HepG2 (cell line): ENCODE results near the gene ORMDL3. TPM values are rescaled to one million over a fixed set of nuclear protein-coding genes. Genes with fewer than 3 reads are reported as not detected.

ENCODE experiments used
- CREM ChIP-seq, 2 experiments: sonication (generic) in 1 of 2; formaldehyde crosslinking in 1 of 2; IDR thresholded peaks; 2 replicates each; pipeline versions ENCODE4 v1.4.0 to v1.6.1; 2016 to 2020; ENCODE audit warnings: antibody characterized with exemption in 1 of 2, mild to moderate bottlenecking in 1 of 2, missing genetic modification reagents in 1 of 2
- GATAD2A ChIP-seq: IDR thresholded peaks from 2 replicates; pipeline ENCODE4 v1.6.1; 2016
- HBP1 ChIP-seq: IDR thresholded peaks from 2 replicates; pipeline ENCODE4 v1.6.1; 2016; ENCODE audit warnings: low read depth, control low read depth
- MIXL1 ChIP-seq: IDR thresholded peaks from 2 replicates; pipeline ENCODE4 v1.6.1; 2016
- MLXIP ChIP-seq: sonication (generic); formaldehyde crosslinking; IDR thresholded peaks from 2 replicates; pipeline ENCODE4 v1.9.0; 2021; ENCODE audit warnings: missing genetic modification reagents, borderline replicate concordance
- NR2F2 ChIP-seq: IDR thresholded peaks from 2 replicates; pipeline ENCODE4 v1.6.1; 2012; ENCODE audit warnings: low read depth, inconsistent platforms, borderline replicate concordance
- PREB ChIP-seq: sonication (generic); formaldehyde crosslinking; IDR thresholded peaks from 2 replicates; pipeline ENCODE4 v1.4.0; 2020; ENCODE audit warnings: missing genetic modification reagents
- SP2 ChIP-seq: sonication (generic); formaldehyde crosslinking; IDR thresholded peaks from 2 replicates; pipeline ENCODE4 v1.5.1; 2020; ENCODE audit warnings: mild to moderate bottlenecking, missing genetic modification reagents
- ZNF512 ChIP-seq: sonication (generic); formaldehyde crosslinking; IDR thresholded peaks from 2 replicates; pipeline ENCODE4 v1.4.0; 2020; ENCODE audit warnings: mild to moderate bottlenecking, missing genetic modification reagents
- ZSCAN25 ChIP-seq: sonication (generic); formaldehyde crosslinking; IDR thresholded peaks from 2 replicates; pipeline ENCODE4 v1.8.0; 2022; ENCODE audit warnings: mild to moderate bottlenecking, missing genetic modification reagents
- polyA plus RNA-seq, 8 experiments: library from polyadenylated mRNA; depleted of rRNA in 3 of 8; stranded (reverse) in 7 of 8; unstranded in 1 of 8; fragments of >200 nt; fragmentation: Illumina TruSeq in 4 of 8; extraction: Trizol in 4 of 8; gene quantifications; 2 replicates each; pipeline versions ENCODE4 v1.2.1 to v1.2.3, GENCODE V29; 2011 to 2016; ENCODE audit warnings: low read depth in 4 of 8, missing spikeins in 1 of 8, mixed read lengths in 1 of 8; ENCODE audit not compliant: insufficient read depth in 1 of 8
- total RNA-seq, 5 experiments: library from RNA; depleted of rRNA; stranded (reverse); fragments of >200 nt; fragmentation: Illumina TruSeq; extraction: Trizol; gene quantifications; 2 replicates each; pipeline ENCODE4 v1.2.3, GENCODE V29; 2016; ENCODE audit warnings: low read depth in 1 of 5
- TF ChIP-seq, protein P1 (sequence below): conservative IDR thresholded peaks from 2 replicates; pipeline ENCODE4 v1.6.1; 2018; ENCODE audit warnings: missing genetic modification reagents
- TF ChIP-seq, protein P2 (sequence below): sonication (generic); formaldehyde crosslinking; IDR thresholded peaks from 2 replicates; pipeline ENCODE4 v1.8.1; 2022; ENCODE audit warnings: low read depth, mild to moderate bottlenecking, missing genetic modification reagents
- TF ChIP-seq, protein P3 (sequence below): sonication (generic); formaldehyde crosslinking; IDR thresholded peaks from 2 replicates; pipeline ENCODE4 v1.9.0; 2021; ENCODE audit warnings: missing genetic modification reagents, borderline replicate concordance

The ORMDL3 gene
- total and polyA plus RNA-seq, 2 of the 13 experiments (the other 11 are each of a cell fraction or from before 2014, with no cell fraction given): 181 to 384 TPM

DNA sequence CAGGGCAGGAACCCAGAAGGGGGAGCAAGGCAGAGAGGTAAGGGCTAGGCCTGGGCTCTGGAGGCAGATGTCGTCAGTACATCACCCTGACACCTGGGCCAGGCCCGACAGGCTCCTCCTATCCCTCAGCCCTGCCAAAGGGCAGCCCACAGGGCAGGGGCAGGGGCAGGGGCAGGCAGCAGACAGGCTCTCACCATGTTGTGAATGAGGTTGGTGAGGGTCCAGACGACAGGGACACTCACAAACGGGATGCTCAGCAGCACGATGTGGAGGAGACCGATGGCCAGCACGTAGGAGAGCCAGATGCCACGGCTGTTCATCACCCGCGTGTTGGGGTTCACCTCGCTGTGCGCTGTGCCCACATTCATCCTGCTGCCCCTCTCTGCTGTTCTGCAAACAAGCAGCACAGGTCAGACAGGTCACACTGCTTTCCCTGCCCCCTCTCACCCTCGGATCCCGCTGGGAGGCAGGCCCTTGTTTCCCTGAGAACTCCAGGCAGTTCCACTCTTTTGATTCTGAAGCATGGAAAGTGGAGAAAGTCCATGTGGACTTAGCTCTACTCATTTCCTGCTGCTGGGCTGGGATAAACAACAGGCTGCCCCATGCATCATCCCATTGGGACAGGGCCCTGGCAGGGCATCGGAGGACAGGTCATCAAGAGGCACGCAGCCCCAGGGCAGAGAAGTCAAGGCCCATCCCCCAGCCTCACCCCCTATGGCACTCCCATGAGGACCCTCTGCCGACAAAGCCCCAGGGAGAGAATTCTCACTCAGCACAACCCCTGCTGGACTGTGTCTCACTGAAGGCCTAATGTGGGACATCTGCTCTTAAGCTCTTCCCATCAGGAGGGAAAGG lies 3.3 kb downstream of the ORMDL3 start (continued):
- TF ChIP-seq, protein P1, sequence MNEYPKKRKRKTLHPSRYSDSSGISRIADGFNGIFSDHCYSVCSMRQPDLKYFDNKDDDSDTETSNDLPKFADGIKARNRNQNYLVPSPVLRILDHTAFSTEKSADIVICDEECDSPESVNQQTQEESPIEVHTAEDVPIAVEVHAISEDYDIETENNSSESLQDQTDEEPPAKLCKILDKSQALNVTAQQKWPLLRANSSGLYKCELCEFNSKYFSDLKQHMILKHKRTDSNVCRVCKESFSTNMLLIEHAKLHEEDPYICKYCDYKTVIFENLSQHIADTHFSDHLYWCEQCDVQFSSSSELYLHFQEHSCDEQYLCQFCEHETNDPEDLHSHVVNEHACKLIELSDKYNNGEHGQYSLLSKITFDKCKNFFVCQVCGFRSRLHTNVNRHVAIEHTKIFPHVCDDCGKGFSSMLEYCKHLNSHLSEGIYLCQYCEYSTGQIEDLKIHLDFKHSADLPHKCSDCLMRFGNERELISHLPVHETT (CRISPR knock-in tag): peak; percentile 91
- TF ChIP-seq, protein P2, sequence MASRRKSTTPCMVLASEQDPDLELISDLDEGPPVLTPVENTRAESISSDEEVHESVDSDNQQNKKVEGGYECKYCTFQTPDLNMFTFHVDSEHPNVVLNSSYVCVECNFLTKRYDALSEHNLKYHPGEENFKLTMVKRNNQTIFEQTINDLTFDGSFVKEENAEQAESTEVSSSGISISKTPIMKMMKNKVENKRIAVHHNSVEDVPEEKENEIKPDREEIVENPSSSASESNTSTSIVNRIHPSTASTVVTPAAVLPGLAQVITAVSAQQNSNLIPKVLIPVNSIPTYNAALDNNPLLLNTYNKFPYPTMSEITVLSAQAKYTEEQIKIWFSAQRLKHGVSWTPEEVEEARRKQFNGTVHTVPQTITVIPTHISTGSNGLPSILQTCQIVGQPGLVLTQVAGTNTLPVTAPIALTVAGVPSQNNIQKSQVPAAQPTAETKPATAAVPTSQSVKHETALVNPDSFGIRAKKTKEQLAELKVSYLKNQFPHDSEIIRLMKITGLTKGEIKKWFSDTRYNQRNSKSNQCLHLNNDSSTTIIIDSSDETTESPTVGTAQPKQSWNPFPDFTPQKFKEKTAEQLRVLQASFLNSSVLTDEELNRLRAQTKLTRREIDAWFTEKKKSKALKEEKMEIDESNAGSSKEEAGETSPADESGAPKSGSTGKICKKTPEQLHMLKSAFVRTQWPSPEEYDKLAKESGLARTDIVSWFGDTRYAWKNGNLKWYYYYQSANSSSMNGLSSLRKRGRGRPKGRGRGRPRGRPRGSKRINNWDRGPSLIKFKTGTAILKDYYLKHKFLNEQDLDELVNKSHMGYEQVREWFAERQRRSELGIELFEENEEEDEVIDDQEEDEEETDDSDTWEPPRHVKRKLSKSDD: peak; percentile 89
- TF ChIP-seq MIXL1 (CRISPR knock-in tag): peak; percentile 99
- TF ChIP-seq MLXIP (CRISPR knock-in tag): no peak; the same call in 1 of the 2 replicates
- peak; percentile 95; the same call in 1 of the 2 replicates for TF ChIP-seq HBP1 (CRISPR knock-in tag)
- peak; percentile 98 for TF ChIP-seq NR2F2
- TF ChIP-seq ZSCAN25: peak; percentile 81; the same call in 1 of the 2 replicates
- TF ChIP-seq GATAD2A (CRISPR knock-in tag): peak; percentile 99
- peak; percentile 76 for TF ChIP-seq CREM (IDR thresholded peaks at IDR 0.05)
- no peak for TF ChIP-seq CREM (CRISPR knock-in tag; IDR thresholded peaks at IDR 0.05)
- TF ChIP-seq, protein P3, sequence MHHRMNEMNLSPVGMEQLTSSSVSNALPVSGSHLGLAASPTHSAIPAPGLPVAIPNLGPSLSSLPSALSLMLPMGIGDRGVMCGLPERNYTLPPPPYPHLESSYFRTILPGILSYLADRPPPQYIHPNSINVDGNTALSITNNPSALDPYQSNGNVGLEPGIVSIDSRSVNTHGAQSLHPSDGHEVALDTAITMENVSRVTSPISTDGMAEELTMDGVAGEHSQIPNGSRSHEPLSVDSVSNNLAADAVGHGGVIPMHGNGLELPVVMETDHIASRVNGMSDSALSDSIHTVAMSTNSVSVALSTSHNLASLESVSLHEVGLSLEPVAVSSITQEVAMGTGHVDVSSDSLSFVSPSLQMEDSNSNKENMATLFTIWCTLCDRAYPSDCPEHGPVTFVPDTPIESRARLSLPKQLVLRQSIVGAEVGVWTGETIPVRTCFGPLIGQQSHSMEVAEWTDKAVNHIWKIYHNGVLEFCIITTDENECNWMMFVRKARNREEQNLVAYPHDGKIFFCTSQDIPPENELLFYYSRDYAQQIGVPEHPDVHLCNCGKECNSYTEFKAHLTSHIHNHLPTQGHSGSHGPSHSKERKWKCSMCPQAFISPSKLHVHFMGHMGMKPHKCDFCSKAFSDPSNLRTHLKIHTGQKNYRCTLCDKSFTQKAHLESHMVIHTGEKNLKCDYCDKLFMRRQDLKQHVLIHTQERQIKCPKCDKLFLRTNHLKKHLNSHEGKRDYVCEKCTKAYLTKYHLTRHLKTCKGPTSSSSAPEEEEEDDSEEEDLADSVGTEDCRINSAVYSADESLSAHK (CRISPR knock-in tag): 0 out of 2 replicates have a peak, but pooled peaks have one; percentile 86
- TF ChIP-seq ZNF512 (CRISPR knock-in tag): peak; percentile 81; the same call in 1 of the 2 replicates
- TF ChIP-seq PREB (CRISPR knock-in tag): no peak
- TF ChIP-seq SP2 (CRISPR knock-in tag): no peak
